ENCODE data around the gene DNAJA3. TPM values are rescaled to one million over a fixed set of nuclear protein-coding genes. Genes with fewer than 3 reads are reported as not detected.

The DNAJA3 gene
- total RNA-seq, 5 donors from 2014 or later (not counting 1 experiment from before 2014, with no cell fraction given) = 37.7 to 73.8 (median 65.7) TPM

- ChIA-PET CTCF (no interaction called here), POLR2A (no interaction called here)
- Mint-ChIP-seq H3K27ac (no peak overlapping the region), H3K36me3 (peaks cover 15% of the 10 kb centered on the region), H3K4me1 (no peaks in the 10 kb centered on the region), H3K4me3 (no peak overlapping the region), H3K27me3 (no peaks in the 10 kb centered on the region), H3K9me3 (no peaks in the 10 kb centered on the region)
- no peak overlapping the region for H3K27ac ChIP-seq (ENCODE audit: low read length)
- over 99% methylated on average over 19 of the region's 20 CpGs for WGBS (ENCODE audit: insufficient coverage)
- DNase-seq = no peak
- H3K27me3 ChIP-seq (replicated peaks in 1 of 2; ENCODE audit: control insufficient read depth in 2 of 2, extremely low read depth in 1 of 2, insufficient read depth in 2 of 2, low read length in 1 of 2) = no peaks in the 10 kb centered on the region
- peaks cover 15 to 91% of the 10 kb centered on the region in 2 donors for H3K36me3 ChIP-seq (ENCODE audit: control insufficient read depth in 2 of 2, extremely low read depth in 1 of 2, insufficient read depth in 1 of 2, low read length in 1 of 2)
- H3K4me3 ChIP-seq (ENCODE audit: control insufficient read depth in 1 of 2, extremely low read depth in 1 of 2, low read length in 1 of 2) = no peak overlapping the region
- ATAC-seq (replicated peaks in 1 of 4) = no peak
- peaks cover 0 to 19% of the 10 kb centered on the region in 2 experiments for H3K4me1 ChIP-seq (ENCODE audit: control insufficient read depth in 1 of 2, extremely low read depth in 1 of 2, insufficient read depth in 2 of 2, low read length in 2 of 2)
- H3K9me3 ChIP-seq = no peaks in the 10 kb centered on the region
Measured at GRCh38 chr16:4387781-4388180, 37.9 kb upstream of the DNAJA3 start.

DNA sequence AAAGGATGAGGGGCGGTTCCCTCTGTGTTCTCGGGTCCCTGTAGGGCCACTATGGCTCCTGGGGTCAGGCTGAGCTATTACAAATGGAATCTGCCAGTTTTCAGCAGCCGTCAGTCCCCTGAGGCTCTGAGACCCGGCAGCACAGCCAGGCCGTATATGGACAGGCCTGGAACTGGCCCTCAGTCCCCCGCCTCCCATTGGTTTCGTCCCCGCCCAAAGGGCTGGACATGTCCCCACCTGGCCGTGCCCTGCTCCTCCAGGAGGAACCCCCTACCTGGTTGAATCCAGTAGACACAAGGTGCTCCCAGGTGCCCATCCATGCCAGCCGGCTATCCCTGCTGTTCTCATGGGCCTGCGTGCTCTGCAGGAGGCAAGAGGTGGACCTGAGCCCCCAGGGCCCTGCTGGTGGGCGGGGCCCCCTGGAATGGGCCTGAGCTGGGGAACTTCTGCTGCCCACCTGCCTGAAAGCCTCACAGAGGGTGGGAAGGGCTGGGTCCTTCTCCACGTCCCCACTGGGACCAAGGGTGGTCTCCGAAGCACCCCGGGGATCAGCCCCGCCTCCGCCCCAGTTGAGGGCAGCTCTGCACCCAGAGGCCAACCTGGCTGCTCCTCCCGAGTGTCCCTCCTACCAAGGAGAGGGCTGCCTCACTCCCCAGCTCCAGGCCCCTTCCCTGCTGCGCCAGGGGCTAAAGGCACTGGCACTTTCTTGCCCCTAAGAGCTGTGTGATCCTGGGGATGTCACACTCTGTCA is 37.2 kb upstream of the DNAJA3 start:
- CTCF ChIA-PET = interaction anchor here in 1 of 2 donors (1.4 kb wide), 1 partner anchor 10 kb away, joined by 3 read pairs; no protein-coding TSS in a partner anchor

GRCh38 chr16:4389051-4389955 is 36.4 kb upstream of the DNAJA3 start:
- no peaks in the 10 kb centered on the region for H3K27me3 ChIP-seq (replicated peaks in 1 of 2; ENCODE audit: control insufficient read depth in 2 of 2, extremely low read depth in 1 of 2, insufficient read depth in 2 of 2, low read length in 1 of 2)
- H3K4me3 ChIP-seq (ENCODE audit: control insufficient read depth in 1 of 2, extremely low read depth in 1 of 2, low read length in 1 of 2) = no peak overlapping the region
- ChIA-PET CTCF (interaction anchor here in 1 of 2 donors (1.4 kb wide), 1 partner anchor 11 kb away, joined by 3 read pairs; no protein-coding TSS in a partner anchor), POLR2A (interaction anchor here (0.5 to 1.9 kb wide), 4 partner anchors 10 to 21 kb away, joined by 3 to 8 read pairs (median 5); no protein-coding TSS in a partner anchor)
- 94% methylated on average over 17 of the region's 27 CpGs for WGBS (ENCODE audit: insufficient coverage)
- H3K9me3 Mint-ChIP-seq = no peaks in the 10 kb centered on the region
- H3K4me1 Mint-ChIP-seq = no peaks in the 10 kb centered on the region
- H3K4me1 ChIP-seq (ENCODE audit: control insufficient read depth in 1 of 2, extremely low read depth in 1 of 2, insufficient read depth in 2 of 2, low read length in 2 of 2) = peaks cover 0 to 22% of the 10 kb centered on the region in 2 experiments
- ATAC-seq (replicated peaks in 1 of 4) (no peak), DNase-seq (no peak)
- no peaks in the 10 kb centered on the region for H3K9me3 ChIP-seq
- H3K36me3 ChIP-seq (ENCODE audit: control insufficient read depth in 2 of 2, extremely low read depth in 1 of 2, insufficient read depth in 1 of 2, low read length in 1 of 2) = peaks cover 2 to 91% of the 10 kb centered on the region in 2 donors
- H3K36me3 Mint-ChIP-seq = peaks cover 10% of the 10 kb centered on the region
- no peaks in the 10 kb centered on the region for H3K27me3 Mint-ChIP-seq
- H3K4me3 Mint-ChIP-seq = no peak overlapping the region
- H3K27ac ChIP-seq (ENCODE audit: low read length) = no peak overlapping the region
- peak overlapping the region in 1 of 2 donors; percentile 23 for H3K27ac Mint-ChIP-seq

More for the DNA sequence above, 37.2 kb upstream of the DNAJA3 start:
- H3K4me3 ChIP-seq (ENCODE audit: control insufficient read depth in 1 of 2, extremely low read depth in 1 of 2, low read length in 1 of 2) = no peak overlapping the region
- peaks cover 0 to 22% of the 10 kb centered on the region in 2 experiments for H3K4me1 ChIP-seq (ENCODE audit: control insufficient read depth in 1 of 2, extremely low read depth in 1 of 2, insufficient read depth in 2 of 2, low read length in 2 of 2)
- no peaks in the 10 kb centered on the region for H3K4me1 Mint-ChIP-seq
- H3K4me3 Mint-ChIP-seq = no peak overlapping the region
- WGBS (ENCODE audit: insufficient coverage) = 94% methylated on average over 17 of the region's 19 CpGs
- ATAC-seq (replicated peaks in 1 of 4) = no peak
- H3K27ac Mint-ChIP-seq = no peak overlapping the region
- no peak overlapping the region for H3K27ac ChIP-seq (ENCODE audit: low read length)
- H3K9me3 ChIP-seq = no peaks in the 10 kb centered on the region
- DNase-seq = no peak
- H3K36me3 Mint-ChIP-seq = peaks cover 10% of the 10 kb centered on the region
- no peaks in the 10 kb centered on the region for H3K27me3 ChIP-seq (replicated peaks in 1 of 2; ENCODE audit: control insufficient read depth in 2 of 2, extremely low read depth in 1 of 2, insufficient read depth in 2 of 2, low read length in 1 of 2)
- no peaks in the 10 kb centered on the region for H3K9me3 Mint-ChIP-seq
- peaks cover 9 to 94% of the 10 kb centered on the region in 2 donors for H3K36me3 ChIP-seq (ENCODE audit: control insufficient read depth in 2 of 2, extremely low read depth in 1 of 2, insufficient read depth in 1 of 2, low read length in 1 of 2)
- H3K27me3 Mint-ChIP-seq = no peaks in the 10 kb centered on the region
- POLR2A ChIA-PET = interaction anchor here (0.5 to 0.9 kb wide), 2 partner anchors 11 to 20 kb away, joined by 6 to 8 read pairs; no protein-coding TSS in a partner anchor

DNA sequence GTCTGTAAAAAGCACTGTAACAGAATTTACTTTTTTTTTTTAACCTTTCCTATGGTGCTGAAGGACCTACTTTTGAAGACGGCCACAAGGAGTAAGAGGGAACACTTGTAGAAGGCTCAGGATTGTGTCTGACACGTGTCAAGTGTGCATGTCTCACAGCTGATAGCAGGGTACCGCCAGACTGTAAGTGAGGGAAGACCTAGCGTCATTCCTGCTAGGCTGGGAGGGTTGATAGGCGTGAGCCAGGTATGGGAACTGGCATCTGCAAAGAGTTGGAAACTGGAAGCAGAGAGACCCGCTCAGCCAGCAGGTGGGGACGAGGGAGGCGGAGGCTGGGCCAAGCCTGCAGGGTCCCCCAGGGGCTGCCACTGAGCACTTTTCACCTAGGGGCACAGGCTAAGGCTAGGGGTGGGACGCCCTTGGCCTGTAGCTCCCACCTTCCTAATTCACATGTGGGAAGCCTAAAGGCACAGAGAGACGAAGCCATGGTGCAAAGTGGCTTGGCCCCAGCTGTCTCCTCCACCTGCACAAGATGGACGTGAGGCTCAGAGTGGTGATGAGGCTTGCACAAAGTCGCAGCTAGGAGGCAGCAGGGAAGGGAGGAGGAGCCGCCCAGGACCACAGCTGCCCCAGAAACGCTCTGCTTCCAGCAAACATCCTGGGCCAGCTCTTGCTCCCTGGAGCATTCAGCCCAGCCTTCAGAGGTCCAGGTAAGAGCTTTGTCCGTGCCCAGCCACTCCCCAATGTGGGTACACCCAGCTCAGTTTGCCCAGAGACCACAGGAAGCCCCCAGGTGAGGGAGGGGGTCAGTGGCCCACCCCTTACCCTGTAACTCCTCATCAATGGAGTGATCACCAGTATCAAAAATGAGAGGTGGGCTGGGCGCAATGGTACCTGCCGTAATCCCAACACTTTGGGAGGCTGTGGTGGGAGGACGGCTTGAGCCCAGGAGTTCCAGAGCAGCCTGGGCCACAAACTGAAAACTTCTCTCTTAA is 35.1 kb upstream of the DNAJA3 start:
- Histone ChIP-seq H3K27ac (ENCODE audit: low read length) (no peak overlapping the region), H3K4me3 (ENCODE audit: control insufficient read depth in 1 of 2, extremely low read depth in 1 of 2, low read length in 1 of 2) (no peak overlapping the region), H3K9me3 (no peaks in the 10 kb centered on the region), H3K36me3 (ENCODE audit: control insufficient read depth in 2 of 2, extremely low read depth in 1 of 2, insufficient read depth in 1 of 2, low read length in 1 of 2) (peaks cover 8 to 92% of the 10 kb centered on the region in 2 donors), H3K27me3 (replicated peaks in 1 of 2; ENCODE audit: control insufficient read depth in 2 of 2, extremely low read depth in 1 of 2, insufficient read depth in 2 of 2, low read length in 1 of 2) (no peaks in the 10 kb centered on the region), H3K4me1 (ENCODE audit: control insufficient read depth in 1 of 2, extremely low read depth in 1 of 2, insufficient read depth in 2 of 2, low read length in 2 of 2) (peaks cover 0 to 22% of the 10 kb centered on the region in 2 experiments)
- Mint-ChIP-seq H3K4me1 (peaks cover 0 to 1% (median under 1%) of the 10 kb centered on the region in 3 donors), H3K4me3 (no peak overlapping the region), H3K36me3 (peaks cover 14% of the 10 kb centered on the region), H3K27me3 (no peaks in the 10 kb centered on the region), H3K9me3 (no peaks in the 10 kb centered on the region), H3K27ac (peak overlapping the region in 1 of 2 donors; percentile 44)
- DNase-seq = no peak
- POLR2A ChIA-PET = interaction anchor here in 1 of 2 donors (0.6 to 1.9 kb wide), 4 partner anchors 8 to 16 kb away, joined by 3 to 5 read pairs (median 4); no protein-coding TSS in a partner anchor
- CTCF ChIA-PET = no interaction called here
- WGBS (ENCODE audit: insufficient coverage) = 85% methylated on average over 11 of the region's 18 CpGs
- no peak for ATAC-seq (replicated peaks in 1 of 4)

GRCh38 chr16:4391631-4392381 is 33.9 kb upstream of the DNAJA3 start:
- ChIA-PET CTCF (no interaction called here), POLR2A (no interaction called here)
- H3K4me1 ChIP-seq (ENCODE audit: control insufficient read depth in 1 of 2, extremely low read depth in 1 of 2, insufficient read depth in 2 of 2, low read length in 2 of 2) = peaks cover 0 to 20% of the 10 kb centered on the region in 2 experiments
- Mint-ChIP-seq H3K4me1 (peaks cover 0 to 4% (median 2%) of the 10 kb centered on the region in 3 donors), H3K27ac (no peak overlapping the region), H3K9me3 (no peaks in the 10 kb centered on the region), H3K4me3 (no peak overlapping the region), H3K36me3 (peaks cover 19% of the 10 kb centered on the region), H3K27me3 (no peaks in the 10 kb centered on the region)
- peak in 3 of 4 experiments; percentile 13 to 57 (median 42) for ATAC-seq (replicated peaks in 1 of 4)
- no peak overlapping the region for H3K4me3 ChIP-seq (ENCODE audit: control insufficient read depth in 1 of 2, extremely low read depth in 1 of 2, low read length in 1 of 2)
- no peaks in the 10 kb centered on the region for H3K27me3 ChIP-seq (replicated peaks in 1 of 2; ENCODE audit: control insufficient read depth in 2 of 2, extremely low read depth in 1 of 2, insufficient read depth in 2 of 2, low read length in 1 of 2)
- 92% methylated on average over 13 of the region's 22 CpGs for WGBS (ENCODE audit: insufficient coverage)
- H3K27ac ChIP-seq (ENCODE audit: low read length) = no peak overlapping the region
- no peaks in the 10 kb centered on the region for H3K9me3 ChIP-seq
- peaks cover 8 to 87% of the 10 kb centered on the region in 2 donors for H3K36me3 ChIP-seq (ENCODE audit: control insufficient read depth in 2 of 2, extremely low read depth in 1 of 2, insufficient read depth in 1 of 2, low read length in 1 of 2)
- peak in 1 of 35 experiments; percentile 15 for DNase-seq

Measured in T-cell (primary cell).